Sciatic nerve (tissue), 2 donors: ENCODE data around the gene SIRT6. TPM values are rescaled to one million over a fixed set of nuclear protein-coding genes. Genes with fewer than 3 reads are reported as not detected.
"Not testable (repeated sequence)": the region's sequence is repeated elsewhere in the genome, so short reads cannot be mapped to it uniquely, and the experiment has no call there.

Experiments
- ATAC-seq: fragments of 200-7000 bp; cut with Tn5 transposase; one replicate; pipeline ENCODE4 v1.9.1; 2020; ENCODE audit warnings: mild to moderate bottlenecking, moderate library complexity
- DNase-seq: peaks from one replicate; pipeline ENCODE4 v3.0.0-alpha.2; 2020; ENCODE audit warnings: low spot score
- intact Hi-C: fragments of 100-400 bp; cut with DNase I; formaldehyde crosslinking; loops from one replicate; pipeline ENCODE4 v1.14.2; 2022
- total RNA-seq: library from RNA; stranded (reverse); fragmentation: NEBNext Ultra II Directional; extraction: Animal tissue kit (Norgen Biotek cat#: 25700); gene quantifications from one replicate; pipeline ENCODE4 v1.2.1, GENCODE V29; 2021
- donor health status: DM: no; HTN: no; CAD: no.
- donor health status: DM: no; HTN: no; CAD: no.

The SIRT6 gene
- total RNA-seq, 1 donor from 2014 or later = 19.0 TPM

- intact Hi-C loops = loop anchor here (10.0 kb wide), 1 partner anchor 222 kb away; the partner anchor contains the start of gene EEF2
- ATAC-seq = no peak
- no peak for DNase-seq
Measured at GRCh38 chr19:4206818-4207484, 24.6 kb upstream of the SIRT6 start.

GRCh38 chr19:4201798-4202197 lies 19.4 kb upstream of the SIRT6 start:
- no peak for DNase-seq
- no peak for ATAC-seq
- intact Hi-C loops = loop anchor here (10.0 kb wide), 1 partner anchor 217 kb away; the partner anchor contains the start of gene EEF2

DNA sequence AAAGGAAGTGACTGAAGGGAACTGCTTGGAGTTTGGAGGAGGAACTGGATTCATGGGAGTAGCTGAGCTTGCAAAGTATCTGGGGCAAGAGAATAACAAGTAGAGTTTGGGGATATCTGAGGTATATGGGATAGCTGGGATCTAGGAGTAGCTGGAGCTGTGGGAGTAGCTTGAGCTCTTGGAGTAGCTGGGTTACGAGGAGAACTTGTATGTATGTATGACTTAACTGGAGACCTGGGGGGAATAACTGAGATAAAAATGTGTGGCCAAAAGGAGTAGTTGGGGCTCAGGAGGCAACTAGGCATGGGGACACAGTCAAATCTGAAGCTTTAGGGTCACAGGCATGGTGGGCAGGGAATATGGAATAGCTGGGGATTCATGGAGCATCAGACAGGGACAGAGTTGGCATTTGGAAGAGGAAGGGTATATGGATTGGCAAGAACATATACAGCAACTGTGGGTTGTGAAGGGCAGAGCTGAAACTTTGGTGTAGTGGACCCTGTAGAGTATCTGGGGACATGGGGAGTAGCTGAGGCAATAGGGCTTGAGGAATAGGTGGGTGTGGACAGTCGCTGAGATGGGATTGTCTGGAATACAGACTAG lies 18.7 kb upstream of the SIRT6 start:
- ATAC-seq (no peak), DNase-seq (no peak)
- intact Hi-C loops = loop anchor here (10.0 kb wide), 1 partner anchor 216 kb away; the partner anchor contains the start of gene EEF2

- DNase-seq = no peak
- intact Hi-C loops = loop anchor here (10.0 kb wide), 1 partner anchor 215 kb away; the partner anchor contains the start of gene EEF2
- ATAC-seq = no peak
Measured at GRCh38 chr19:4199699-4200293, 17.4 kb upstream of the SIRT6 start.

DNA sequence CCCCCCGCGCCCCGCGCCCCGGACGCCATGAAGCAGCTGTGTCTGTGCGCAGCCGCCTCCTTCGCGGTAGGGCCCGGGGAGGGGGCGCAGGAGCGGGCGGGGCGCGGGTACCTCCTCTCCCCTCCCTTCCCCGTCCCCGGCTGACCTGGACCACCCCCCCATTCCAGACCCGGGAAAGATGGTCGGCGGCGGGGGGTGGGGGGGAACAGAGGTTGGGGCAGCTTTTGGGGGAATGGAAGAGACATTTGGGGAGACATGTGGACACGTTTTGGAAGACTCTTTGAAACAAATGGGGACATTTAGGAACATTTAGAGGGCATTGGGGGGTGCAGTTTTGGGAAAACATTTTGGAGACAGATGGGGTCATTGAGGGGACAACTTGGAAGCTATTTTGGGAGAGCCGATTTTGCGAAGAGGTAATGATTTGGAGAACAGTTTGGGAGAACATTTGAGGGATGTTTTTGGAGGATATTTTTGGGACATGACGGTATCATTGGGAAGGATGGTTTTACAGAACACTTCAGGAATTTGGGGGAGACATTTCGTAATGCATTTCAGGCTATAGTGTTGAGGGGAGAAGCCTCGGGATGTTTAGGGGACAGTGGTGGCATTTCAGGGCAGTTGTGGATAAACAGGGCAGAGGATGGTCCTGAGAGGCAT lies 16.2 kb upstream of the SIRT6 start:
- ATAC-seq = no peak
- intact Hi-C loops = no loop called here
- no peak for DNase-seq

GRCh38 chr19:4197625-4198466 lies 15.5 kb upstream of the SIRT6 start:
- intact Hi-C loops = no loop called here
- DNase-seq (no peak), ATAC-seq (no peak)

- DNase-seq (no peak), ATAC-seq (no peak)
- intact Hi-C loops = no loop called here
Measured at GRCh38 chr19:4197228-4197624, 14.9 kb upstream of the SIRT6 start.

GRCh38 chr19:4196587-4197148 lies 14.3 kb upstream of the SIRT6 start:
- intact Hi-C loops = no loop called here
- ATAC-seq (no peak), DNase-seq (no peak)

- ATAC-seq = no peak
Measured at GRCh38 chr19:4196009-4196408, 13.6 kb upstream of the SIRT6 start.

DNA sequence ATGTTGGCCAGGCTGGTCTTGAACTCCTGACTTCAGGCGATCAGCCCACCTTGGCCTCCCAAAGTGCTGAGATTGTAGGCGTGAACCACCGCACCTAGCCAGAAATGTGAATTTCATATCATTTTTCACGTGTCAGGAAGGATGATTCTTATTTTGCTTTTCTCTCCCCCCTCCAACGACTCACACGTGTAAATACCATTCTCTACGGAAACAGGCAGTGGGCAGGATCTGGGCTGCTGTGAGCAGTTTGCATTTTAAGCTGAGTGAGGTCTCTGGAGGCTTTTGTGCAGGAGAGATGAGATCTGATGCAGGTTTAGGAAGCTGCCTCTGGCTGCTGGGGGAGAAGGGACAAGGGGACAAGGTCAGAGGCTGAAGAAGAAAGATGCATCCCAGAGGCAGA lies 12.0 kb upstream of the SIRT6 start:
- DNase-seq (no peak), ATAC-seq (no peak)
- intact Hi-C loops = no loop called here

More at GRCh38 chr19:4196009-4196408, 13.6 kb upstream of the SIRT6 start:
- DNase-seq = no peak
- intact Hi-C loops = no loop called here

GRCh38 chr19:4192537-4192936 lies 10.2 kb upstream of the SIRT6 start:
- intact Hi-C loops, DNase-seq, ATAC-seq: not testable (repeated sequence)

GRCh38 chr19:4189641-4190040 lies 7.3 kb upstream of the SIRT6 start:
- no peak for DNase-seq
- intact Hi-C loops = no loop called here
- no peak for ATAC-seq

DNA sequence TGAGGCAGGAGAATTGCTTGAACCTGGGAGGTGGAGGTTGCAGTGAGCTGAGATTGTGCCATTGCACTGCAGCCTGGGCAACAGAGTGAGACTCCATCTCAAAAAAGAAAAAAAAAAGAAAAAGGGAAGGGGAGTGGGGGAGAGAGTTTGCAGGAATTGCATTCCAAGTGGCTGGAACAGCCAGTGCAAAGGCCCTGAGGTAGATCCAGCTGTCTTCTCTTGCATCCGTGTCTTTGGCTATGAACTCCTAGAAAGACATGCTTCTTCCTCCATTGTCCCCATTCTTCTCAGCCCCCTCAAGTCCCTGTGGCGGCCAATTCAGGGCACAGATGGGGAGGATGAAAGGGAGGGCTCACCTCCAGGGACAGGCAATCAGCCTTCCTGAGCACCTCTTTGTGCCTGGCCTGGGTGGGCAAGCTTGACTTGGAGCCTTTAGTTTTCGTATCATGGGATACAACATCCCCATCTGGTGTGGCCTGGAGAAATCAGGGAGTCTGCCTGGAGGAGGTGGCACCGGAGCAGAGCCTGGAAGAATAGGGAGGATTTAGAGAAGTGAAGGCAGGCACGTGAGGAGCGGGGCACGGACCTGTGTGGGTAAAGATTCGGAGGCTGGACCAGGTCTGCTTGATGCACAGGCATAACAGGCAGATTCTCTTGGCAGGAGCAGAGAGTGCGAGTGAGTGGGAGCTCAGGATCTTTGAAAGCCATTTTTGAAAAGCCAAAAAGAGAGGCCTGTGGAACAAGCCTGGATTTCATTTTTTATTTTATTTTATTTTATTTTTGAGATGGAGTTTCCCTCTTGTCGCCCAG lies 5.2 kb upstream of the SIRT6 start:
- intact Hi-C loops = no loop called here
- ATAC-seq = no peak

DNA sequence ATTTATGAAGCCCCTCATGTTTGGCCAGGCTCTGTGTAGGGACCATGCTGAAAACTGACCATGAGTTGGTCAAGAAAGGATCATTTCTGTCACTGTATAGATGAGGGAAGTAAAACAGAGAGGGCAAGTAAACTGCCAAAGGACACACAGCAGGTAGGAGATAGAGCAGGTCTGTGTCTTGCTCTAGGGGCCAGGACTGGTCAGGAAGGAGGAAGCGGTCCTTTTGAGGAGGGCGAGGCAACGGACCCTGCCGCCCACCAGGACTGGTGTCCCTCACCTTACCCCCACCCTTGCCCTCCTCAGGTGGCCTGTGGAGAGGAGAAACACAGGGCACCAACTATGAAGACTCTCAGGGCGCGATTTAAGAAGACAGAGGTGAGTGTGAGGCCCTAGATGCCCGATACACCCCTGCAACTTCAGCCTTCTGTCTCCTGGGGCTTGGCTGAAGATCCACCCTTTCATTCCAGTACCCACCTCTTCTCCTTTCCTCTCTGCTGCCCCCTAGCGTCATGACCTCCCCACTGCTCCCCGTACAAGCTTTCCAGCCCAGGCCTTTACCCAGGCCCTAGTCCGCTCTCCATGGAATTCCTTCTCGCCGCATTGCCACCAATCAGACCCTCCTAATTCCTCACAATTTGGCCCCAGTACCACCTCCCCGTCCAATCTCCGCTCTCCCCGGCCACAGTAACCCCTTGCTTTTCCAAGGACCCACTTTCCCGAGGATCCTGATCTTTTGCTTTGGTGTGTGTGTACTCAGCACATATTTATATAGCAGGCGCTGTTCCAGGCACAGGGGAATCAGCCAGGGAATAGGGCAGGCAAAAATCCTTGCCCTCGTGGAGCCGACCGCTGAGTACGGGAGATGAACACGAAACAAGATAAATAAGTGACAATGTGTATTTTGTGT lies 4.0 kb upstream of the SIRT6 start:
- ATAC-seq (peak; percentile 31), DNase-seq (peak; percentile 85)
- intact Hi-C loops = no loop called here

More for the DNA sequence above, 5.2 kb upstream of the SIRT6 start:
- DNase-seq = no peak

DNA sequence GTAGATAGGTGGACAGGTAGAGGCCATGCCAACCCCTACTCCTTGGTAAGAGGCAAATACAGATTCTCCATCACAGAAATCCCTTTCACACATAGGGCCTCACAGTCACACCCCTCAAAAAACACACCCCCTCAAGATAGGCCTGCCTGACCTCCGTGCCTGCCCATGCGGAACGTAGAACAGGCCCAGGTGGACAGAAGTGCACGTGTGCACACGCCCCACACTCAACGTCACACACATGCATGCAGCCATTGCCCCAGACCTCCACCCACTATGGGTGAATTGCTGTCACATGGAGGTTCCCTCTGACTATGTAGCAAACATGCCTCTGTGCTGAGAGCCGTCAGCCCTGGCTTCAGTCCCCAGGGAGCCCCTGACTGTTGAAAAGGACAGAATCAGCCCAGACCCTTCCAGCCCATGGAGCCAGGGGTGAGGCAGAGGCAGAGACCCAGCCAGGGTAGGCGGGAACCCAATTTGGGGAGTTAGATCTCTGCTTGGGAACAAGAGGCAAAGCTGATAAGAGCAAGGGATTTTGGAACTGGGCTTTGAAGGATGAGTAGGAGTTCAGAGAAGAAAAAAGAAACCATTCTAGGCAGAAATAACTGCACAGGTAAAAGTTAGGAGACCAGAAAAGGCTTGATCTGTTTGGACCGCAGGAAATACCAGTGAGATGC lies 3.2 kb upstream of the SIRT6 start:
- DNase-seq = no peak
- no peak for ATAC-seq
- intact Hi-C loops = no loop called here

DNA sequence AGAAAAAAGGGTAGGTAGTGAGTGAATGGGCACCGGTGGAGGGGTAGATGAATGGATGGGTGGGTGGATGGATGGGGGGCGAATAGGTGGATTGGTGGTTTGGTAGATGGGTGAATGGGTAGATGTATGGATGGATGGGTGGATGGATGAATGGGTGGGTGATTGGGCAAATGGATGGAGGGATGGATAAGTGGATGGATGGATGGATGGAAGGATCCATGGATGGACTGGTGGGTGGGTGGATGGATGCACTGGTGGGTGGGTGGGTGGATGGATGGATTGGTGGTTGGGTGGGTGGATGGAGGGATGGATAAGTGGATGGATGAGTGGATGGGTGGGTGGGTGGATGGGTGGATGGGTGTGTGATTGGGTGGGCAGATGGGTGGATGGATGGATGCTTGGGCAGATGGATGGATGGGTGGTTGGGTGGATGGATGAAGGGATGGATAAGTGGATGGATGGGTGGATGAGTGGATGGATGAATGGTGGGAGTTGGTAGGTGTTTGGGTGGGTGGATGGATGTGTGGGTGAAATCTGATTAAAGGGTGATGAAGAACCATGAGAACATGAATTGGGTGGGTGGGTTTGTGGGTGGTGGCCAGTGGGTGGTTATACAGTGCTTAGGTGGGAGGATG lies 2.5 kb upstream of the SIRT6 start:
- DNase-seq (no peak), ATAC-seq (no peak)
- intact Hi-C loops = no loop called here
